Loucy (cell line): Measurements from ENCODE around the gene STAB2.

Experiments used
- CTCF ChIP-seq: fragments of 200-600 bp; sonication (generic); conservative IDR thresholded peaks from 2 replicates; pipeline ENCODE4 v1.5.1; 2014; ENCODE audit warnings: mild to moderate bottlenecking, antibody characterized with exemption, low read length
- EZH2phosphoT487 ChIP-seq: fragments of 200-600 bp; IDR thresholded peaks from 2 replicates; pipeline ENCODE4 v1.6.1; 2018; ENCODE audit warnings: antibody characterized with exemption, mild to moderate bottlenecking, moderate library complexity, borderline replicate concordance

- TF ChIP-seq CTCF (no peak), EZH2phosphoT487 (no peak)
Measured at GRCh38 chr12:103680591-103681141, 93.6 kb downstream of the STAB2 start.
